ENCODE results near the gene ZDHHC22. TPM values are rescaled to one million over a fixed set of nuclear protein-coding genes. Genes with fewer than 3 reads are reported as not detected.

The ZDHHC22 gene
- total RNA-seq, result not detected

- Histone ChIP-seq H3K27me3 (peaks cover 3 to 78% of the 10 kb centered on the region in 2 donors), H3K36me3 (no peaks in the 10 kb centered on the region), H3K4me1 (peaks cover 10 to 12% of the 10 kb centered on the region in 2 donors), H3K4me3 (peak within 1 kb of the TSS; percentile 21 to 61 (median 42)), H3K27ac (no peak within 1 kb of the TSS), H3K9me3 (no peaks in the 10 kb centered on the region)
- intact Hi-C loops (cut with DNase I; ENCODE audit: low total_unique reads), result no loop called here
- no peak for DNase-seq (ENCODE audit: low spot score in 2 of 2)
- TF ChIP-seq POLR2AphosphoS5 (IDR thresholded peaks at IDR 0.05) (no peak), CTCF (IDR thresholded peaks at IDR 0.05) (peak in 1 of 3 donors; percentile 21), POLR2A (IDR thresholded peaks at IDR 0.05) (no peak)
These were observed at the start of gene ZDHHC22 for GRCh38 chr14:77141214-77142004. Gene ZDHHC22 (minus strand): TSS chr14:77141791. CDS start chr14:77139738, 2,053 bp downstream.

- no peaks in the 10 kb centered on the region for H3K27me3 ChIP-seq
- no peaks in the 10 kb centered on the region for H3K4me1 ChIP-seq
- no peak for TF ChIP-seq CTCF (IDR thresholded peaks at IDR 0.05)
- TF ChIP-seq POLR2A (IDR thresholded peaks at IDR 0.05), result no peak
- no peak for TF ChIP-seq POLR2AphosphoS5 (IDR thresholded peaks at IDR 0.05)
- intact Hi-C loops (cut with DNase I; ENCODE audit: low total_unique reads), result no loop called here
- no peaks in the 10 kb centered on the region for H3K9me3 ChIP-seq
- H3K36me3 ChIP-seq, result no peaks in the 10 kb centered on the region
- no peak for DNase-seq (ENCODE audit: low spot score in 2 of 2)
- H3K4me3 ChIP-seq, result no peak overlapping the region
- H3K27ac ChIP-seq, result no peak overlapping the region
These were observed 49.4 kb upstream of the ZDHHC22 start for GRCh38 chr14:77190977-77191376.

- Histone ChIP-seq H3K27ac (no peak overlapping the region), H3K36me3 (no peaks in the 10 kb centered on the region), H3K4me1 (no peaks in the 10 kb centered on the region), H3K9me3 (no peaks in the 10 kb centered on the region), H3K27me3 (no peaks in the 10 kb centered on the region), H3K4me3 (no peak overlapping the region)
- DNase-seq (ENCODE audit: low spot score in 2 of 2), result no peak
- intact Hi-C loops (cut with DNase I; ENCODE audit: low total_unique reads), result no loop called here
- TF ChIP-seq CTCF (IDR thresholded peaks at IDR 0.05) (no peak), POLR2AphosphoS5 (IDR thresholded peaks at IDR 0.05) (no peak), POLR2A (IDR thresholded peaks at IDR 0.05) (no peak)
These were observed 47.9 kb upstream of the ZDHHC22 start for GRCh38 chr14:77189479-77189878.

GRCh38 chr14:77187649-77188012 is 46.0 kb upstream of the ZDHHC22 start:
- H3K4me3 ChIP-seq, result no peak overlapping the region
- no peaks in the 10 kb centered on the region for H3K27me3 ChIP-seq
- peak overlapping the region in 1 of 2 donors; percentile 62 for H3K27ac ChIP-seq
- no peaks in the 10 kb centered on the region for H3K9me3 ChIP-seq
- no peaks in the 10 kb centered on the region for H3K36me3 ChIP-seq
- no peak for DNase-seq (ENCODE audit: low spot score in 2 of 2)
- TF ChIP-seq POLR2A (IDR thresholded peaks at IDR 0.05) (no peak), CTCF (IDR thresholded peaks at IDR 0.05) (no peak), POLR2AphosphoS5 (IDR thresholded peaks at IDR 0.05) (no peak)
- intact Hi-C loops (cut with DNase I; ENCODE audit: low total_unique reads), result no loop called here
- no peaks in the 10 kb centered on the region for H3K4me1 ChIP-seq

GRCh38 chr14:77186911-77187648 is 45.5 kb upstream of the ZDHHC22 start:
- H3K4me3 ChIP-seq, result no peak overlapping the region
- H3K4me1 ChIP-seq, result no peaks in the 10 kb centered on the region
- intact Hi-C loops (cut with DNase I; ENCODE audit: low total_unique reads), result no loop called here
- TF ChIP-seq POLR2AphosphoS5 (IDR thresholded peaks at IDR 0.05), result no peak
- TF ChIP-seq POLR2A (IDR thresholded peaks at IDR 0.05), result no peak
- TF ChIP-seq CTCF (IDR thresholded peaks at IDR 0.05), result no peak
- peak overlapping the region in 1 of 2 donors; percentile 62 for H3K27ac ChIP-seq
- no peaks in the 10 kb centered on the region for H3K9me3 ChIP-seq
- no peak for DNase-seq (ENCODE audit: low spot score in 2 of 2)
- H3K27me3 ChIP-seq, result peaks cover 0 to 4% of the 10 kb centered on the region in 2 donors
- H3K36me3 ChIP-seq, result no peaks in the 10 kb centered on the region

All from breast epithelium (tissue), 4 donors.